Loucy (cell line): ENCODE data around the gene TMEM108.

Source experiments
- CTCF ChIP-seq: fragments of 200-600 bp; sonication (generic); conservative IDR thresholded peaks from 2 replicates; pipeline ENCODE4 v1.5.1; 2014; ENCODE audit warnings: mild to moderate bottlenecking, antibody characterized with exemption, low read length
- EZH2phosphoT487 ChIP-seq: fragments of 200-600 bp; IDR thresholded peaks from 2 replicates; pipeline ENCODE4 v1.6.1; 2018; ENCODE audit warnings: antibody characterized with exemption, mild to moderate bottlenecking, moderate library complexity, borderline replicate concordance

- no peak for TF ChIP-seq CTCF
- no peak for TF ChIP-seq EZH2phosphoT487
These were observed 390.4 kb downstream of the TMEM108 start for GRCh38 chr3:133428552-133428951.
